Measurements from ENCODE around the gene ADARB1. TPM values are rescaled to one million over a fixed set of nuclear protein-coding genes. Genes with fewer than 3 reads are reported as not detected.

The ADARB1 gene
- total RNA-seq, 1 experiment from 2014 or later: 15.8 TPM

GRCh38 chr21:45270306-45270821 lies 196.0 kb downstream of the ADARB1 start:
- no peaks in the 10 kb centered on the region for H4K20me1 ChIP-seq (ENCODE audit: control insufficient read depth, insufficient read depth, insufficient read length)
- H2AK5ac ChIP-seq (ENCODE audit: insufficient read length, low read length): no peak overlapping the region
- Mint-ChIP-seq H3K4me1 (no peaks in the 10 kb centered on the region), H3K4me3 (no peak overlapping the region), H3K36me3 (ENCODE audit: insufficient read depth in 1 of 3, low read depth in 3 of 3) (peaks cover 22 to 30% (median 30%) of the 10 kb centered on the region in 3 experiments), H3K27ac (no peak overlapping the region; a peak in 1 of 7 replicates), H3K27me3 (ENCODE audit: low read depth) (no peaks in the 10 kb centered on the region), H3K9me3 (peaks cover 2 to 4% of the 10 kb centered on the region in 2 experiments; a peak in 3 of 5 replicates)
- WGBS (ENCODE audit: extremely low coverage, insufficient read length, low lambda C conversion rate): no CpG with 5 or more reads among the region's 13 CpGs
- H3K56ac ChIP-seq (ENCODE audit: insufficient read length, low read depth, low read length): no peak overlapping the region
- no peak overlapping the region for H2BK20ac ChIP-seq (ENCODE audit: low read depth, low read length, poor library complexity, severe bottlenecking)
- no peak overlapping the region for H3K23ac ChIP-seq (ENCODE audit: insufficient read length, low read depth, low read length)
- H3K27ac ChIP-seq (ENCODE audit: insufficient read length, low read depth, low read length): no peak overlapping the region
- H3K9me3 ChIP-seq (ENCODE audit: control insufficient read depth, low read depth, low read length): no peaks in the 10 kb centered on the region
- H4K5ac ChIP-seq (ENCODE audit: insufficient read length, low read depth, low read length): no peak overlapping the region
- TF ChIP-seq, protein P1, sequence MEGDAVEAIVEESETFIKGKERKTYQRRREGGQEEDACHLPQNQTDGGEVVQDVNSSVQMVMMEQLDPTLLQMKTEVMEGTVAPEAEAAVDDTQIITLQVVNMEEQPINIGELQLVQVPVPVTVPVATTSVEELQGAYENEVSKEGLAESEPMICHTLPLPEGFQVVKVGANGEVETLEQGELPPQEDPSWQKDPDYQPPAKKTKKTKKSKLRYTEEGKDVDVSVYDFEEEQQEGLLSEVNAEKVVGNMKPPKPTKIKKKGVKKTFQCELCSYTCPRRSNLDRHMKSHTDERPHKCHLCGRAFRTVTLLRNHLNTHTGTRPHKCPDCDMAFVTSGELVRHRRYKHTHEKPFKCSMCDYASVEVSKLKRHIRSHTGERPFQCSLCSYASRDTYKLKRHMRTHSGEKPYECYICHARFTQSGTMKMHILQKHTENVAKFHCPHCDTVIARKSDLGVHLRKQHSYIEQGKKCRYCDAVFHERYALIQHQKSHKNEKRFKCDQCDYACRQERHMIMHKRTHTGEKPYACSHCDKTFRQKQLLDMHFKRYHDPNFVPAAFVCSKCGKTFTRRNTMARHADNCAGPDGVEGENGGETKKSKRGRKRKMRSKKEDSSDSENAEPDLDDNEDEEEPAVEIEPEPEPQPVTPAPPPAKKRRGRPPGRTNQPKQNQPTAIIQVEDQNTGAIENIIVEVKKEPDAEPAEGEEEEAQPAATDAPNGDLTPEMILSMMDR (conservative IDR thresholded peaks at IDR 0.05): peak; percentile 60
- no peak overlapping the region for H3K18ac ChIP-seq (ENCODE audit: insufficient read length, low read depth, low read length)
- no peaks in the 10 kb centered on the region for H3K4me1 ChIP-seq (ENCODE audit: insufficient read depth, low read length)
- H3K79me2 ChIP-seq (ENCODE audit: insufficient read depth, low read length): no peaks in the 10 kb centered on the region
- no peak overlapping the region for H3T11ph ChIP-seq (ENCODE audit: low read length)
- H3K9ac ChIP-seq (ENCODE audit: extremely low read depth, insufficient read length, low read length): no peak overlapping the region
- H2BK120ac ChIP-seq (ENCODE audit: low read depth, low read length, poor library complexity, severe bottlenecking): no peak overlapping the region
- no peaks in the 10 kb centered on the region for H3K79me1 ChIP-seq (ENCODE audit: insufficient read depth, low read depth, low read length, poor library complexity, severe bottlenecking)
- H3K14ac ChIP-seq (ENCODE audit: insufficient read depth, low read length): no peak overlapping the region
- no peak overlapping the region for H4K91ac ChIP-seq (ENCODE audit: insufficient read length, low read depth, low read length)
- H4K8ac ChIP-seq (replicated peaks; ENCODE audit: insufficient read length, low read depth, low read length): no peak overlapping the region
- DNase-seq: peak; percentile 34
- H3K4ac ChIP-seq (ENCODE audit: low read depth, low read length): no peak overlapping the region
- no peak overlapping the region for H2BK15ac ChIP-seq (ENCODE audit: low read depth, low read length)
- no peaks in the 10 kb centered on the region for H3K27me3 ChIP-seq (ENCODE audit: insufficient read depth, low read length)
- no peak overlapping the region for H2AFZ ChIP-seq (ENCODE audit: low read length)
- no peaks in the 10 kb centered on the region for H3K23me2 ChIP-seq (ENCODE audit: insufficient read length, low read depth, low read length, poor library complexity, severe bottlenecking)
- no peak overlapping the region for H3K4me2 ChIP-seq (ENCODE audit: insufficient read depth, insufficient read length, low read length)
- no peak overlapping the region for H2BK12ac ChIP-seq (ENCODE audit: insufficient read length, low read depth, low read length)
- no peak overlapping the region for H2BK5ac ChIP-seq (ENCODE audit: insufficient read length, low read length)

Other genes starting within 250 kb of the ADARB1 start
- 107 and 112 TPM in 2 replicates for gene PTTG1IP, start 200.9 kb upstream of the ADARB1 start, total RNA-seq (2021)
- gene ITGB2, start 153.7 kb upstream of the ADARB1 start, total RNA-seq (2021): 0.61 and 1.1 TPM in 2 replicates
- gene SLX9, start 134.6 kb upstream of the ADARB1 start, total RNA-seq (2021): 74.3 and 76.4 TPM in 2 replicates
- 32.1 and 34.8 TPM in 2 replicates for gene POFUT2, start 213.3 kb downstream of the ADARB1 start, total RNA-seq (2021)